Left ventricle myocardium superior (tissue), 1 donor: ENCODE measurements around the gene PLA2G12B. TPM values are rescaled to one million over a fixed set of nuclear protein-coding genes. Genes with fewer than 3 reads are reported as not detected.
A peak's percentile ranks its signal among the peaks of the same experiment; 100 is the strongest.

Source experiments
- ATAC-seq: fragments of 200-7000 bp; cut with Tn5 transposase; one replicate; pipeline ENCODE4 v1.9.1; 2020; ENCODE audit warnings: mild to moderate bottlenecking, moderate library complexity
- DNase-seq: peaks from one replicate; pipeline ENCODE4 v3.0.0-alpha.2; 2020
- intact Hi-C: fragments of 100-400 bp; cut with micrococcal nuclease; formaldehyde crosslinking; loops from one replicate; pipeline ENCODE4 v1.11.0; 2022
- total RNA-seq: library from RNA; stranded (reverse); fragmentation: NEBNext Ultra II Directional; extraction: Animal tissue kit (Norgen Biotek cat#: 25700); gene quantifications from one replicate; pipeline ENCODE4 v1.2.1, GENCODE V29; 2021
- donor health status: DM: no; HTN: yes; CAD: no; lungs with severe emphysema.

Gene PLA2G12B
- total RNA-seq, 1 donor from 2014 or later = not detected

DNA sequence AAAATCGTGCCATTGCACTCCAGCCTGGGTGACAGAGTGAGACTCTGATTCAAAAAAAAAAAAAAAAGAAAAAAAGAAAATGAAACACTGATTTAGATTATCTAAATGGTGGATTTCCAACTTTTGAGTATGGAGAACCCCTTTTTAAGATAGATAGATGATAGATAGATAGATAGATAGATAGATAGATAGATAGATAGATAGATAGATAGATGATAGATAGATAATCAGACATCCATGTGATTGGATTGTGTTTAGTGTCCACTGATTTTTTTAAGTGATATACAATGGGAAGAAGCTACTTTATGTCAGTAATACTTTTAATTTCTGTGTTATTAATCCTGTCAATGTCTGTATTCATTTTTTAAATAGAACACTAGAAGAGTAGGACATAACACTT lies 55.1 kb downstream of the PLA2G12B start:
- intact Hi-C loops = no loop called here
- DNase-seq = no peak
- ATAC-seq = no peak

DNA sequence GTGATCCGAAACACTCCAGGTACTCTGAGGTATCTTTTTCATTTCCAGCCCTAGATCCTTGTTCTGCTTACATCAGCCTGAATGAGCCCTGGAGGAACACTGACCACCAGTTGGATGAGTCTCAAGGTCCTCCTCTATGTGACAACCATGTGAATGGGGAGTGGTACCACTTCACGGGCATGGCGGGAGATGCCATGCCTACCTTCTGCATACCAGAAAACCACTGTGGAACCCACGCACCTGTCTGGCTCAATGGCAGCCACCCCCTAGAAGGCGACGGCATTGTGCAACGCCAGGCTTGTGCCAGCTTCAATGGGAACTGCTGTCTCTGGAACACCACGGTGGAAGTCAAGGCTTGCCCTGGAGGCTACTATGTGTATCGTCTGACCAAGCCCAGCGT lies 56.0 kb downstream of the PLA2G12B start:
- intact Hi-C loops = no loop called here
- ATAC-seq = no peak
- DNase-seq = no peak

DNA sequence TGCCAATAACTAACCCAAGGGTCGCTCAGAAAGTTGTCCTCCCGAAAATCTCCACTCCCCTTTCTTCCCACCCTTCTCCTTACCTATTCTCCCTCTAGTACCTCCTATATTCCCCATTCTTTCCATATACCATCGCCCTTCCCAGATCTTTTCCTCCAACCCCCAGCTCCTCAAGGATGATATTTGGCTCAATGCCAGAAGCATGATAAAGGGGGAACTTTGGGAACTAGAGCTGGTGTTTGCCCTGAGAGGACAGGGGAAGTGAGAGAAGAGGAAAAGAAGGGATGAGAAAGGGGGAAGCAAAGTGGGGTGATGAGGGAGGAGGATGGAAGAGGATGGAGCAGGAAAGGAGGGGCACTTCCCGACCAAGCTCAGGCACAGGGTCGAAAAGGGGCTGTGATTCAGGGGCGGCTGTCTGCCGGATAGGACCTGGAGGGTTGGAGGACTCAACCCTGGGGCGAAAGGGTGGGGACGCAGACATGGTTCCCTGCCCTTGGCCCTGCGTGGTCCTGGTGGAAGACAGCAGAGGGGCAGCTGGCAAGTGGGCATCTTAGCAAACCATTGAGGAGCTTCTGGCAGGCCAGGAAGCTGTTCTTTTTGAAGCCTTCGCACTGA lies 59.3 kb downstream of the PLA2G12B start:
- intact Hi-C loops = no loop called here
- ATAC-seq = no peak
- DNase-seq = no peak

- ATAC-seq = peak; percentile 61
- no peak for DNase-seq
- intact Hi-C loops = no loop called here
These were observed 61.3 kb downstream of the PLA2G12B start, which contains the start of gene OIT3 for GRCh38 chr10:72893136-72893798. TSS of gene OIT3 (plus strand) at chr10:72893739. CDS start at chr10:72893799, 60 bp downstream.

DNA sequence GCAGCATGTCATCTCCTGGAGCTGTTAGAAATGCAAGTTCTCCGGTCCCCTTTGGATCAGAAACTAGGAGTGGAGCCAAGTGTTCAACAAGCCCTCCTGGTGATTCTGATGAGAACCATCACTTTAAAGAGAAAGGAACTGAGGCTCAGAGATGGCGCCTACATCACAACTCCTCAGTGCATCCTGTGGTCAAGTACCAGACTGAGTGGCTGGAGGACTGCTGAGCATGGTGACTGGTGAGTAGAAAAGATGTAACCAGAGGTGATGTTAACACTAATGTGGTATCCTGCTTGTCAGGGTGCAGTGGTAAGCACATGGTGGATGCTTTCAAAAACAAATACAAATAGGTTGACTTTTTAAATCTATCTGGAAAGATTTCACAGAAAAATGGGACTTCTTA lies 64.5 kb downstream of the PLA2G12B start:
- ATAC-seq (no peak), DNase-seq (no peak)
- intact Hi-C loops = no loop called here

DNA sequence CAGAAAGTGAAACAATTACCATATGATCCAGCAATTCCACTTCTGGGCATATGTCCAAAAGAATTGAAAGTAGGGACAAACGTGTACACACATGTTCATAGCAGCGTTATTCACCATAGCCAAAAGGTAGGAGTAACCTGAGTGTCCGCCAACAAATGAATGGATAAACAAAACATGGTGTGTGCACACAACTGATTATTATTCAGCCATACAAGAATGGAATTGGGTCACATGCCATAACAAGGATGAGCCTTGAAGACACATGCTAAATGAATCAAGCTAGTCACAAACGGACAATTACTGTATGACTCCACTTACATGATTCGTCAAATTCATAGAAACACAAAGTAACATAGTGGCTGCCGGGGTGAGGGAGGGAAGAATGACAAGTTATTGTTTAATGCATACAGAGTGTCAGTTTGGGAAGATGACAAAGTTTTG lies 65.2 kb downstream of the PLA2G12B start:
- no peak for ATAC-seq

GRCh38 chr10:72888151-72888638 lies 66.4 kb downstream of the PLA2G12B start:
- ATAC-seq (no peak), DNase-seq (no peak)
- intact Hi-C loops = no loop called here

More for the DNA sequence above, 65.2 kb downstream of the PLA2G12B start:
- intact Hi-C loops = no loop called here
- no peak for DNase-seq

- ATAC-seq = no peak
- intact Hi-C loops = no loop called here
- no peak for DNase-seq
These were observed 67.6 kb downstream of the PLA2G12B start for GRCh38 chr10:72887043-72887442.

DNA sequence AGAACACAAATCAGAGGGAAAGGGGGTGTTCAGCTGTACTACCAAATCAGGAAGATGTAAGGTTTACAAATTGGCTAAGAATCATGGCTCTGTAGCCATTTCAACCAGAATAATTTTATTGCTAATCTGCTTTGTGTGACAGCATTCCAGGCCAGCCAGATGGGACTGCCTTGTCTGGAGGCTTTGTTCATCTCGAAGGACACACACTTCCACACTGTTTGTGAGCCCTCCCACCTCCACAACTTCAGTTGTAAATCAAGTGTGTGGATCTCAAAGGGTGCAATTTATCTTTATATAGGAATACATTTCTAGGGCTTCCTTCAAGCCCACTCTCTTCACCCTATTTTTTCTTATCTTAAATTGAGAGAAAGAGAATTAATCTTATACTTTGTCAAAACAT lies 68.0 kb downstream of the PLA2G12B start:
- DNase-seq (no peak), ATAC-seq (no peak)
- intact Hi-C loops = no loop called here

DNA sequence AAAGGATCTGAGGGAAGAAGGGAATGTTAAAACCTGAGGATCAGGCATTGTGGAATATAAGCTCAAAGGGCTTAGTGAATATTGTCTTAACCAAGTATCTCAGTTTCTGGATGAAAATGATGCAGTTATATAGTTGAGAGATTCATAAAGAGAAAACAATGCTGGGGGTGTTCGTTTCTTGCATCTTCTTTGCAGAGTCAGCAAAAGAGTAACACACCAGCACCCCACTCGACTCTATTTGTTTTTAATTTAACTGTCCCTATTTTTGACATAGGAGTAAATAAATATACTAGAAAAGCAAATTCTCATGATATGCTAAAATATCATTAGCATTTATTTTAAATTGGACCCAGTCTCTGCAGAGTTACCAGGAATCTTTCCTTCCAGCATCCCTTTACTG lies 68.7 kb downstream of the PLA2G12B start:
- intact Hi-C loops = no loop called here
- DNase-seq (no peak), ATAC-seq (no peak)

Other genes starting within 250 kb of the PLA2G12B start
- gene OIT3, start 61.1 kb downstream of the PLA2G12B start, total RNA-seq = not detected
- 75.0 TPM for gene P4HA1, start 142.1 kb upstream of the PLA2G12B start, total RNA-seq
- 4.5 TPM for gene NUDT13, start 155.6 kb upstream of the PLA2G12B start, total RNA-seq
- 17.8 TPM for gene ECD, start 213.2 kb upstream of the PLA2G12B start, total RNA-seq
- 13.8 TPM for gene FAM149B1, start 213.3 kb upstream of the PLA2G12B start, total RNA-seq